ENCODE data around the gene PYGM.

The PYGM gene

GRCh38 chr11:64803846-64804345 is 44.1 kb upstream of the PYGM start:
- H3K9ac ChIP-seq (ENCODE audit: low read depth, low read length, poor library complexity): peak overlapping the region; percentile 30
- peaks cover 7 to 10% of the 10 kb centered on the region in 2 donors for H3K4me1 ChIP-seq (ENCODE audit: control insufficient read depth in 2 of 2, insufficient read depth in 1 of 2, low read depth in 1 of 2, low read length in 2 of 2)
- peak overlapping the region; percentile 83 for H3K18ac ChIP-seq (ENCODE audit: low read length)
- H2BK15ac ChIP-seq (ENCODE audit: low read length): no peak overlapping the region
- H3K9me3 ChIP-seq (replicated peaks in 1 of 2; ENCODE audit: control insufficient read depth in 2 of 2, insufficient read depth in 1 of 2, low read depth in 1 of 2, low read length in 2 of 2): no peaks in the 10 kb centered on the region
- no peak overlapping the region for H4K8ac ChIP-seq (ENCODE audit: low read depth, low read length)
- H2AFZ ChIP-seq (ENCODE audit: low read length): peak overlapping the region; percentile 75
- no peak for DNase-seq (ENCODE audit: low spot score)
- H2BK5ac ChIP-seq (ENCODE audit: low read length): peak overlapping the region; percentile 53
- no peaks in the 10 kb centered on the region for H3K27me3 ChIP-seq (ENCODE audit: control insufficient read depth in 3 of 3, insufficient read depth in 3 of 3, low read depth in 1 of 3, low read length in 3 of 3)
- peak overlapping the region; percentile 16 to 43 for H3K4me3 ChIP-seq (ENCODE audit: low read length in 2 of 2)
- no peak overlapping the region for H3K14ac ChIP-seq (ENCODE audit: low read length)
- peak overlapping the region; percentile 69 for H3K4me2 ChIP-seq (ENCODE audit: insufficient read depth, low read length, poor library complexity, severe bottlenecking)
- H3K79me1 ChIP-seq (ENCODE audit: low read depth, low read length): peaks cover 7% of the 10 kb centered on the region
- no peak overlapping the region for H3K23ac ChIP-seq (ENCODE audit: low read depth, low read length, poor library complexity)
- H2BK120ac ChIP-seq (ENCODE audit: low read depth, low read length): no peak overlapping the region
- H2BK12ac ChIP-seq (ENCODE audit: low read length): peak overlapping the region; percentile 73
- peaks cover 31 to 47% of the 10 kb centered on the region in 2 donors for H3K36me3 ChIP-seq (replicated peaks in 1 of 2; ENCODE audit: control insufficient read depth in 2 of 2, insufficient read depth in 2 of 2, low read length in 2 of 2)
- H2AK5ac ChIP-seq (ENCODE audit: low read depth, low read length): peak overlapping the region; percentile 46
- no CpG with 5 or more reads among the region's 15 CpGs for WGBS, 2 donors (ENCODE audit: extremely low coverage in 2 of 2, insufficient read length in 2 of 2, insufficient replicate concordance in 1 of 2)
- no peak overlapping the region for H4K91ac ChIP-seq (ENCODE audit: low read depth, low read length, poor library complexity)
- peak overlapping the region; percentile 69 for H3K27ac ChIP-seq (replicated peaks; ENCODE audit: low read length)
- no peak overlapping the region for H3K4ac ChIP-seq (ENCODE audit: low read length)

- DNase-seq (ENCODE audit: low spot score): peak; percentile 84
- Histone ChIP-seq H2AFZ (ENCODE audit: low read length) (peak within 1 kb of the TSS; percentile 84), H4K8ac (ENCODE audit: low read depth, low read length) (no peak within 1 kb of the TSS), H2AK5ac (ENCODE audit: low read depth, low read length) (peak within 1 kb of the TSS; percentile 98), H3K4ac (ENCODE audit: low read length) (no peak within 1 kb of the TSS), H3K18ac (ENCODE audit: low read length) (peak within 1 kb of the TSS; percentile 97), H3K14ac (ENCODE audit: low read length) (peak within 1 kb of the TSS; percentile 71), H3K27me3 (ENCODE audit: control insufficient read depth in 3 of 3, insufficient read depth in 3 of 3, low read depth in 1 of 3, low read length in 3 of 3) (no peaks in the 10 kb centered on the region), H3K36me3 (replicated peaks in 1 of 2; ENCODE audit: control insufficient read depth in 2 of 2, insufficient read depth in 2 of 2, low read length in 2 of 2) (peaks cover 31 to 44% of the 10 kb centered on the region in 2 donors), H3K9me3 (replicated peaks in 1 of 2; ENCODE audit: control insufficient read depth in 2 of 2, insufficient read depth in 1 of 2, low read depth in 1 of 2, low read length in 2 of 2) (no peaks in the 10 kb centered on the region), H3K4me3 (ENCODE audit: low read length in 2 of 2) (peak within 1 kb of the TSS; percentile 43 to 89), H2BK12ac (ENCODE audit: low read length) (peak within 1 kb of the TSS; percentile 94), H2BK5ac (ENCODE audit: low read length) (peak within 1 kb of the TSS; percentile 53), H3K79me1 (ENCODE audit: low read depth, low read length) (peaks cover 7% of the 10 kb centered on the region), H3K23ac (ENCODE audit: low read depth, low read length, poor library complexity) (peak within 1 kb of the TSS; percentile 95), H4K91ac (ENCODE audit: low read depth, low read length, poor library complexity) (no peak within 1 kb of the TSS), H3K9ac (ENCODE audit: low read depth, low read length, poor library complexity) (peak within 1 kb of the TSS; percentile 84), H2BK15ac (ENCODE audit: low read length) (peak within 1 kb of the TSS; percentile 67), H3K27ac (replicated peaks; ENCODE audit: low read length) (peak within 1 kb of the TSS; percentile 69), H3K4me1 (ENCODE audit: control insufficient read depth in 2 of 2, insufficient read depth in 1 of 2, low read depth in 1 of 2, low read length in 2 of 2) (peaks cover 7 to 10% of the 10 kb centered on the region in 2 donors), H2BK120ac (ENCODE audit: low read depth, low read length) (no peak within 1 kb of the TSS), H3K4me2 (ENCODE audit: insufficient read depth, low read length, poor library complexity, severe bottlenecking) (peak within 1 kb of the TSS; percentile 80)
- WGBS, 2 donors (ENCODE audit: extremely low coverage in 2 of 2, insufficient read length in 2 of 2, insufficient replicate concordance in 1 of 2): no CpG with 5 or more reads among the region's 58 CpGs
Measured at GRCh38 chr11:64803158-64803845, 43.5 kb upstream of the PYGM start, which contains the start of gene MAP4K2. TSS of gene MAP4K2 (minus strand) at chr11:64803214. CDS start at chr11:64803149, 65 bp downstream.

GRCh38 chr11:64802370-64803157 is 42.8 kb upstream of the PYGM start:
- Histone ChIP-seq H3K79me1 (ENCODE audit: low read depth, low read length) (peaks cover 7% of the 10 kb centered on the region), H3K23ac (ENCODE audit: low read depth, low read length, poor library complexity) (peak overlapping the region; percentile 95), H3K9me3 (replicated peaks in 1 of 2; ENCODE audit: control insufficient read depth in 2 of 2, insufficient read depth in 1 of 2, low read depth in 1 of 2, low read length in 2 of 2) (no peaks in the 10 kb centered on the region), H3K4me1 (ENCODE audit: control insufficient read depth in 2 of 2, insufficient read depth in 1 of 2, low read depth in 1 of 2, low read length in 2 of 2) (peaks cover 7 to 10% of the 10 kb centered on the region in 2 donors), H3K4ac (ENCODE audit: low read length) (no peak overlapping the region), H3K27me3 (ENCODE audit: control insufficient read depth in 3 of 3, insufficient read depth in 3 of 3, low read depth in 1 of 3, low read length in 3 of 3) (no peaks in the 10 kb centered on the region), H4K8ac (ENCODE audit: low read depth, low read length) (no peak overlapping the region), H4K91ac (ENCODE audit: low read depth, low read length, poor library complexity) (no peak overlapping the region), H2BK15ac (ENCODE audit: low read length) (peak overlapping the region; percentile 67), H3K36me3 (replicated peaks in 1 of 2; ENCODE audit: control insufficient read depth in 2 of 2, insufficient read depth in 2 of 2, low read length in 2 of 2) (peaks cover 26 to 37% of the 10 kb centered on the region in 2 donors), H3K18ac (ENCODE audit: low read length) (peak overlapping the region; percentile 97), H3K4me3 (ENCODE audit: low read length in 2 of 2) (peak overlapping the region; percentile 43 to 89), H3K27ac (replicated peaks; ENCODE audit: low read length) (no peak overlapping the region), H2AK5ac (ENCODE audit: low read depth, low read length) (peak overlapping the region; percentile 98), H2BK5ac (ENCODE audit: low read length) (no peak overlapping the region), H3K9ac (ENCODE audit: low read depth, low read length, poor library complexity) (peak overlapping the region; percentile 84), H3K4me2 (ENCODE audit: insufficient read depth, low read length, poor library complexity, severe bottlenecking) (peak overlapping the region; percentile 80), H2BK12ac (ENCODE audit: low read length) (peak overlapping the region; percentile 94), H2AFZ (ENCODE audit: low read length) (peak overlapping the region; percentile 84), H3K14ac (ENCODE audit: low read length) (peak overlapping the region; percentile 71), H2BK120ac (ENCODE audit: low read depth, low read length) (no peak overlapping the region)
- peak; percentile 37 for DNase-seq (ENCODE audit: low spot score)
- WGBS, 2 donors (ENCODE audit: extremely low coverage in 2 of 2, insufficient read length in 2 of 2, insufficient replicate concordance in 1 of 2): no CpG with 5 or more reads among the region's 54 CpGs
